HCT116 (cell line): ENCODE results near the gene TLN1. TPM values are rescaled to one million over a fixed set of nuclear protein-coding genes. Genes with fewer than 3 reads are reported as not detected.

ENCODE experiments used
- ATAC-seq: fragments of 200-7000 bp; cut with Tn5 transposase; 2 replicates; pipeline ENCODE4 v1.9.1; 2020; ENCODE audit warnings: mild to moderate bottlenecking, moderate library complexity
- BruUV-seq: library from RNA; stranded (reverse); fragments of 400-500 nt; replicated peaks from 2 replicates; lab custom pipeline; 2021; lab: Mats Ljungman, UMichigan
- CTCF ChIA-PET: fragments of 300-600 bp; sonication (Branson Sonifier 250); formaldehyde crosslinking; loops from one replicate; lab custom pipeline; 2021; ENCODE audit warnings: antibody characterized with exemption; lab: Charles Lee
- POLR2A ChIA-PET: fragments of 300-600, 350-600 bp; sonication (Branson Sonifier 250); formaldehyde crosslinking; loops from one replicate; lab custom pipeline; 2021; ENCODE audit warnings: antibody characterized with exemption; lab: Charles Lee
- RAD21 ChIA-PET, 2 experiments: fragments of 300-600 bp; sonication (Branson Sonifier 250); formaldehyde crosslinking; loops; one replicate each; lab custom pipeline; 2023; ENCODE audit warnings: low total read pairs in 2 of 2; ENCODE audit not compliant: uncharacterized antibody in 2 of 2, unreplicated experiment in 2 of 2, low non-redundant PET in 1 of 2; lab: Charles Lee
- DNase-seq: peaks from one replicate; pipeline ENCODE4 v3.0.0-alpha.2; 2010; ENCODE audit warnings: low read depth, low spot score
- H2AFZ ChIP-seq: fragments of 200-600 bp; shearing (Covaris generic), sonication (generic); 2 replicates; pipeline ENCODE4 v1.6.1; 2017; ENCODE audit warnings: low read depth, mixed run types, mixed read lengths, antibody characterized with exemption, low read length; ENCODE audit not compliant: poor library complexity, severe bottlenecking
- H3K27ac ChIP-seq: 2 replicates; pipeline ENCODE4 v1.5.1; 2012; ENCODE audit warnings: low read depth, low read length
- H3K27me3 ChIP-seq: fragments of 200-600 bp; sonication (generic); 2 replicates; pipeline ENCODE4 v1.6.1; 2016; ENCODE audit warnings: mixed run types, low read length, mixed read lengths; ENCODE audit not compliant: insufficient read depth
- H3K36me3 ChIP-seq, 2 experiments: fragments of 200-500 bp in 1 of 2; fragments of 200-600 bp in 1 of 2; sonication (Bioruptor generic) in 1 of 2; sonication (generic) in 1 of 2; 2 replicates each; pipeline versions ENCODE4 v1.5.1 to v1.6.1; 2014 to 2016; ENCODE audit warnings: low read length in 2 of 2, inconsistent platforms in 1 of 2, mixed read lengths in 1 of 2, mixed run types in 1 of 2; ENCODE audit not compliant: insufficient read depth in 2 of 2, control insufficient read depth in 1 of 2
- H3K4me1 ChIP-seq, 2 experiments: fragments of 200-600 bp in 1 of 2; sonication (generic) in 1 of 2; 2 replicates each; pipeline versions ENCODE4 v1.5.1 to v1.6.1; 2012 to 2017; ENCODE audit warnings: low read length in 2 of 2, inconsistent platforms in 1 of 2, mild to moderate bottlenecking in 1 of 2, mixed read lengths in 1 of 2, mixed run types in 1 of 2, moderate library complexity in 1 of 2; ENCODE audit not compliant: insufficient read depth in 2 of 2, control insufficient read depth in 1 of 2
- H3K4me2 ChIP-seq: fragments of 200-600 bp; sonication (generic); 2 replicates; pipeline ENCODE4 v1.6.1; 2017; ENCODE audit warnings: mixed run types, low read length, mixed read lengths
- H3K4me3 ChIP-seq, 2 experiments: fragments of 200-600 bp in 1 of 2; sonication (generic) in 1 of 2; replicated peaks in 1 of 2; 2 replicates each; pipeline ENCODE4 v1.5.1; 2011 to 2016; ENCODE audit warnings: low read length in 2 of 2, control low read depth in 1 of 2, low read depth in 1 of 2, mild to moderate bottlenecking in 1 of 2, mixed read lengths in 1 of 2, mixed run types in 1 of 2
- H3K79me2 ChIP-seq: fragments of 200-600 bp; sonication (generic); 2 replicates; pipeline ENCODE4 v1.6.1; 2017; ENCODE audit warnings: mild to moderate bottlenecking, mixed run types, low read length, moderate library complexity, mixed read lengths; ENCODE audit not compliant: insufficient read depth
- H3K9ac ChIP-seq: fragments of 200-600 bp; sonication (generic); 2 replicates; pipeline ENCODE4 v1.6.1; 2016; ENCODE audit warnings: low read length, mixed read lengths
- H3K9me2 ChIP-seq: fragments of 200-600 bp; sonication (generic), shearing (Covaris generic); 2 replicates; pipeline ENCODE4 v1.6.1; 2017; ENCODE audit warnings: mixed run types, mild to moderate bottlenecking, moderate library complexity; ENCODE audit not compliant: insufficient read depth
- H3K9me3 ChIP-seq, 2 experiments: fragments of 200-500 bp in 1 of 2; fragments of 200-600 bp in 1 of 2; sonication (Bioruptor generic) in 1 of 2; sonication (generic) in 1 of 2; 2 replicates each; pipeline ENCODE4 v1.6.1; 2014 to 2017; ENCODE audit warnings: low read length in 2 of 2, mixed read lengths in 2 of 2, inconsistent platforms in 1 of 2, low read depth in 1 of 2, mild to moderate bottlenecking in 1 of 2, mixed run types in 1 of 2, moderate library complexity in 1 of 2; ENCODE audit not compliant: control insufficient read depth in 1 of 2, insufficient read depth in 1 of 2
- H4K20me1 ChIP-seq: fragments of 200-600 bp; sonication (generic), shearing (Covaris generic); 2 replicates; pipeline ENCODE4 v1.6.1; 2017; ENCODE audit warnings: mixed run types, mild to moderate bottlenecking, moderate library complexity; ENCODE audit not compliant: insufficient read depth
- ATF3 ChIP-seq: IDR thresholded peaks from 2 replicates; pipeline ENCODE4 v1.6.1; 2012
- CBX3 ChIP-seq: IDR thresholded peaks from 2 replicates; pipeline ENCODE4 v1.6.1; 2012; ENCODE audit warnings: low read depth
- CEBPB ChIP-seq: IDR thresholded peaks from 2 replicates; pipeline ENCODE4 v1.6.1; 2012; ENCODE audit warnings: low read depth
- CTCF ChIP-seq, 3 experiments: fragments of 200-600 bp in 1 of 3; sonication (generic) in 1 of 3; IDR thresholded peaks in 2 of 3; conservative IDR thresholded peaks in 1 of 3; 2 replicates each; pipeline ENCODE4 v1.5.1; 2012 to 2017; ENCODE audit warnings: low read depth in 2 of 3, low read length in 2 of 3, antibody characterized with exemption in 1 of 3, borderline replicate concordance in 1 of 3, control low read depth in 1 of 3, mild to moderate bottlenecking in 1 of 3, mixed read lengths in 1 of 3, mixed run types in 1 of 3, moderate library complexity in 1 of 3; ENCODE audit not compliant: insufficient read depth in 1 of 3
- ELF1 ChIP-seq: IDR thresholded peaks from 2 replicates; pipeline ENCODE4 v1.6.1; 2012; ENCODE audit warnings: low read depth, borderline replicate concordance
- EZH2 ChIP-seq: fragments of 200-600 bp; sonication (generic); IDR thresholded peaks from 2 replicates; pipeline ENCODE4 v1.6.1; 2017; ENCODE audit warnings: antibody characterized with exemption, mixed run types
- EZH2phosphoT487 ChIP-seq: fragments of 200-600 bp; IDR thresholded peaks from 2 replicates; pipeline ENCODE4 v1.6.1; 2018; ENCODE audit warnings: antibody characterized with exemption, borderline replicate concordance
- FOSL1 ChIP-seq: IDR thresholded peaks from 2 replicates; pipeline ENCODE4 v1.6.1; 2012; ENCODE audit warnings: low read depth
- JUND ChIP-seq: IDR thresholded peaks from 2 replicates; pipeline ENCODE4 v1.6.1; 2012
- POLR2AphosphoS5 ChIP-seq: IDR thresholded peaks from 2 replicates; pipeline ENCODE4 v1.6.1; 2011; ENCODE audit warnings: mild to moderate bottlenecking, low read depth, low read length, moderate library complexity
- RAD21 ChIP-seq: IDR thresholded peaks from 2 replicates; pipeline ENCODE4 v1.6.1; 2012; ENCODE audit warnings: low read depth, mild to moderate bottlenecking
- SIN3A ChIP-seq: IDR thresholded peaks from 2 replicates; pipeline ENCODE4 v1.6.1; 2012; ENCODE audit warnings: low read depth
- TCF7L2 ChIP-seq: IDR thresholded peaks from 2 replicates; pipeline ENCODE4 v1.7.0; 2011; ENCODE audit warnings: borderline replicate concordance, inconsistent platforms; ENCODE audit not compliant: insufficient read depth, insufficient read length; ENCODE audit errors: extremely low read depth
- YY1 ChIP-seq: IDR thresholded peaks from 2 replicates; pipeline ENCODE4 v1.6.1; 2011; ENCODE audit warnings: low read length, low read depth, moderate library complexity, mild to moderate bottlenecking; ENCODE audit not compliant: insufficient replicate concordance; ENCODE audit errors: extremely low read depth
- ZFX ChIP-seq: fragments of 450-650 bp; IDR thresholded peaks from 2 replicates; pipeline ENCODE4 v1.6.1; 2017
- ZNF274 ChIP-seq: fragments of 200-500 bp; sonication (Bioruptor generic); IDR thresholded peaks from 2 replicates; pipeline ENCODE4 v1.6.1; 2014; ENCODE audit warnings: mild to moderate bottlenecking, low read depth, low read length, inconsistent platforms
- intact Hi-C: fragments of 100-400 bp; cut with micrococcal nuclease; formaldehyde crosslinking; loops from 2 replicates; pipeline ENCODE4 v1.10.0; 2022
- total RNA-seq: library from RNA; stranded (reverse); gene quantifications from one replicate; pipeline ENCODE4 v1.2.1, GENCODE V29; 2021; ENCODE audit not compliant: unreplicated experiment

Gene TLN1
- total RNA-seq, 1 experiment from 2014 or later: 144 TPM

DNA sequence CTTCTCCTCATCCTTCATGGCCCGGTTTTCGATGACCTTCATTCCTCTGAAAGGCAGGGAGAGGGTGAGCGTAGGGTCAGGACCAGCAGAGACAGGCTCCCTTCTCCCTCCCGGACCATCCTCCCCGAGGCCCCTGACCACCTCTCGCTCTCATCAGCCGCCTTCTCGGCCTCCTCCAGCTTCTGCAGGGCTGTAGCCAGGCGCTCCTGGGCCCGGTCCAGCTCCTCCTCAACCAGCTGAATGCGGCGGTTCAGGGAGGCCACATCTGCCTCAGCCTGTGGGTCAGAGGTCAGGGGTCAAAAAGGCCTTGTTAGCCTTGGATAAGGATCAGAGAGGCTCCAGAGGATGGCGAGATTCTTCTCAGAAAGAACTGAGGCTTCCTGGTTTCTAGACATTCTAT, 46.5 kb downstream of the TLN1 start:
- no TSS peak for BruUV-seq
- Histone ChIP-seq H4K20me1 (no peaks in the 10 kb centered on the region), H3K4me2 (no peak overlapping the region), H3K9ac (no peak overlapping the region), H3K27ac (no peak overlapping the region), H3K79me2 (peaks cover 45% of the 10 kb centered on the region), H3K36me3 (peaks cover 45 to 63% of the 10 kb centered on the region in 2 experiments; a peak in 3 of 4 replicates), H3K4me3 (no peak overlapping the region), H3K4me1 (peaks cover 13 to 19% of the 10 kb centered on the region in 2 experiments), H3K27me3 (no peaks in the 10 kb centered on the region), H3K9me2 (no peaks in the 10 kb centered on the region), H2AFZ (no peak overlapping the region), H3K9me3 (no peaks in the 10 kb centered on the region)
- ChIA-PET POLR2A (no interaction called here), CTCF (no interaction called here), RAD21 (no interaction called here)
- intact Hi-C loops: no loop called here
- no peak for TF ChIP-seq EZH2phosphoT487
- no peak for TF ChIP-seq CTCF (IDR thresholded peaks at IDR 0.05 in 2 of 3, conservative IDR thresholded peaks at IDR 0.05 in 1 of 3; ENCODE audit: borderline replicate concordance in 1 of 3, insufficient read depth in 1 of 3, low read depth in 2 of 3, low read length in 2 of 3)
- TF ChIP-seq ATF3: no peak
- TF ChIP-seq SIN3A: no peak
- no peak for TF ChIP-seq ZFX
- no peak for TF ChIP-seq POLR2AphosphoS5
- TF ChIP-seq RAD21: no peak
- TF ChIP-seq CBX3: no peak
- no peak for TF ChIP-seq TCF7L2
- no peak for TF ChIP-seq FOSL1
- no peak for TF ChIP-seq JUND
- no peak for TF ChIP-seq ELF1
- no peak for TF ChIP-seq CEBPB
- TF ChIP-seq YY1: no peak
- no peak for TF ChIP-seq EZH2
- no peak for TF ChIP-seq ZNF274
- no peak for DNase-seq
- ATAC-seq: no peak
